Measurements from ENCODE around the gene RHCE.

DNA sequence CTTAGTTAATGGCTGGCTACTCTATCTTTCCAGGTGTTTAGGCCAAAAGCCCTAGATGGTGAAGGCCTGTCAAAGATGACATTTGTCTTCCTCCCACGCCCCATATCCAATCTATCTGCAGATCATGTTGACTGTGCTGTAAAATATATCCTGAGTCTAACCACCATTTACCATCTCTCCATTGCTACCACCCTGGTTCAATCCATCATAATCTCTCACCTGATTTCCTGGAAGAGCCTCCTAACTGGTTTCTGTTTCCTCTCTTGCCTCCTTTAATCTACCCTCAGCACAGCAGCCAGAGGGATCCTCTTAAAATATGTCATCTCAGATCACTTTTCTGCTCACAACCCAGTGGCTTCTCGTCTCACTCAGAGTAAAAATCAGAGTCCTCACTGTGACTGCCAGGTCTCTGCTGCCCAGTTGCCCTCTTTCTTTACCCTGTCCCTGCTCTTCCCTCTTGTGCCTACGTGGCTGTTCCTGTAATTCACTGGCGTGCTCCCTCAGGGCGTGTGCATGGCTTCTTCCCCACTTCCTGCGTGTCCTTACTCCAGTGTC lies 64.7 kb downstream of the RHCE start:
- TF ChIP-seq, protein P1, sequence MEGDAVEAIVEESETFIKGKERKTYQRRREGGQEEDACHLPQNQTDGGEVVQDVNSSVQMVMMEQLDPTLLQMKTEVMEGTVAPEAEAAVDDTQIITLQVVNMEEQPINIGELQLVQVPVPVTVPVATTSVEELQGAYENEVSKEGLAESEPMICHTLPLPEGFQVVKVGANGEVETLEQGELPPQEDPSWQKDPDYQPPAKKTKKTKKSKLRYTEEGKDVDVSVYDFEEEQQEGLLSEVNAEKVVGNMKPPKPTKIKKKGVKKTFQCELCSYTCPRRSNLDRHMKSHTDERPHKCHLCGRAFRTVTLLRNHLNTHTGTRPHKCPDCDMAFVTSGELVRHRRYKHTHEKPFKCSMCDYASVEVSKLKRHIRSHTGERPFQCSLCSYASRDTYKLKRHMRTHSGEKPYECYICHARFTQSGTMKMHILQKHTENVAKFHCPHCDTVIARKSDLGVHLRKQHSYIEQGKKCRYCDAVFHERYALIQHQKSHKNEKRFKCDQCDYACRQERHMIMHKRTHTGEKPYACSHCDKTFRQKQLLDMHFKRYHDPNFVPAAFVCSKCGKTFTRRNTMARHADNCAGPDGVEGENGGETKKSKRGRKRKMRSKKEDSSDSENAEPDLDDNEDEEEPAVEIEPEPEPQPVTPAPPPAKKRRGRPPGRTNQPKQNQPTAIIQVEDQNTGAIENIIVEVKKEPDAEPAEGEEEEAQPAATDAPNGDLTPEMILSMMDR (IDR thresholded peaks at IDR 0.05) = no peak
- TF ChIP-seq POLR2AphosphoS5 (IDR thresholded peaks at IDR 0.05) = no peak
